HG02973 (cell line): Measurements from ENCODE around the gene CDCA8.
"Not testable (repeated sequence)": the region's sequence is repeated elsewhere in the genome, so short reads cannot be mapped to it uniquely, and the experiment has no call there.

Experiments used
- ATAC-seq: cut with Tn5 transposase; IDR thresholded peaks from one replicate; pipeline ENCODE4 v1.9.1; 2021; ENCODE audit warnings: moderate library complexity; ENCODE audit not compliant: unreplicated experiment

CDCA8 gene

DNA sequence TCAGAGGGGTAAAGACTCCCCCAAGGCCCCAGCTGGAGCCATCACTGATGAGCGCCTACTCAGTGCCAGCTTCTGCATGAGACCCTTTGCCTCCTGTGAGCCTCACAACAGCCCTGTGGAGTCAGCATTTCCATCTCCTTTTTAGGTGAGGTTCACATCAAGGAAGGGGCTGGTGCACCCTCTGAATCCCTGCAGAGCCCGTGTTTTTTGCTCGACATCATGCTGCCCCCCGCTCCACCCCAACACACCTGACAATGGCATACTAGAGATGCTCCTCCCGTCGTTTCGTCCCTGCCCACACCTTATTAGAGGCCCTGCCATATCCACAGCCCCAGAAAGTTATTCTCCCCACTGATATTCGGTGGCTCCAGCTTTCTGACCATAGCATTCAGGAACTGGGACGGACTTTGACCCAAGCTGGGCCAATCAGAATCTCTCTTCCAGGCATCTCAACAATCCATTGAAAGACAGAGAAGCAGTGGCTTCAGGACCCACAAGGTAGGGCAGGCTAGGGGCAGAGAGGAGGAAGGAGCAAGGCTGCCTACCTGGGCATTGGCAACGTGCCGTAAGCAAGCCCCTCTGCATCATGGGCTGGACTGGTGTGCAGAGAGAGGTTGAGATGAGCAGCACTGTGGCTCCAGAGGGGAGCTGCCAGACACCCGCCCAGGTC, 39.9 kb downstream of the CDCA8 start:
- no peak for ATAC-seq

DNA sequence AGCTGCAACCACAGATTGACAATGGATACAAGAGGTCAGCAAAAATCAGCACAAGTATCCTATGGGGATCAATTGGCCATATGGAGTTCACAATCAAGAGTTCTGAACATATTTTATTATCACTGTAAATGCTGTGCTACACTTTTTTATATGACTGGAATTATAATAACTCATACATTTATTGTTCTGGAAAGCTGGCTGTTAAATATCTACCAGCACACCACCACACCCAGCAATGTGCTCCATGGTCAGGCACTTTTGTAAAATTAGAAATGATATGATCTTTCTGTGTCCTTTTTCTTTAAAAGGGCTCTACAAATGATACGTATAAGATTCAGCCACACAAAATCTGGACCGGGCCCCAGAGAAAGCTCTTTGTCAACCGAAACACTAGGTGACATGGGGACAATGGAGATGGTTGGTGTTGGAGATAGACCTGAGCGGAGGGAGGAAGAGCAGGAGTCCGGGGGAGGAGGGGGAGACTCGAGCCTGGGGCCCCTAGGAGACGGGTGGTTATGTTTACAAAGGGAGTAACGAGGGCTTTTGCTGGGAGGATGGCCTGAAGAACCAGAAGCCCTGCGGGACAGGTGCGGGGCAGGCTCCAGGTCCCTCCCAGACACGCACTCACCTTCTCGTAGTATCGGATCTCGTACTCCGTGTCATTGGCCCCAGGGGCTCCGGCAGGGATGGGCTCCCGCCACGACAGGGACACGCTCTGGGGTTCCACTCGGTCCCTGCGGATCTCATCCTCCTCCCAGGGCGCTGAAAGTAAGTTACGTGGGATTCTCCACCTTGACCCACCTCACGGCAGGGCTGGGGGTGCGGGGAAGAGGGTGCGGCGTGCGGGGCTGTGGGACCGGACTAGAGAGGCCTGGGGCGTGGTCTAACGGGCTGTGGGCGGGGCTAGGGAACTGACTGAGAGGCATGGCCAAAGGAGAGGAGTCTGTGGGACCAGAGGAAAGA, 42.6 kb downstream of the CDCA8 start:
- no peak for ATAC-seq

DNA sequence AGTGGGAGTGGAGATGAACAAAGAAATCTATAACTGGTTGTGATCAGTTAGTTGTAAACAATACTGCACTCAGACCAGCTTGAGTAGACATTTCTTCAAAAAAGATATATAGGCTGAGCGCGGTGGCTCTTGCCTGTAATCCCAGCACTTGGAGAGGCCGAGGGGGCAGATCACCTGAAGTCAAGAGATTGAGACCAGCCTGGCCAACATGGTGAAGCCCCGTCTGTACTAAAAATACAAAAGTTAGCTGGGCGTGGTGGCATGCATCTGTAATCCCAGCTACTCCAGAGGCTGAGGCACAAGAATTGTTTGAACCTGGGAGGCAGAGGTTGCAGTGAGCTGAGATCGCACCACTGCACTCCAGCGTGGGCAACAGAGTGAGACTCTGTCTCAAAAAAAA, 45.7 kb downstream of the CDCA8 start:
- ATAC-seq = not testable (repeated sequence)

DNA sequence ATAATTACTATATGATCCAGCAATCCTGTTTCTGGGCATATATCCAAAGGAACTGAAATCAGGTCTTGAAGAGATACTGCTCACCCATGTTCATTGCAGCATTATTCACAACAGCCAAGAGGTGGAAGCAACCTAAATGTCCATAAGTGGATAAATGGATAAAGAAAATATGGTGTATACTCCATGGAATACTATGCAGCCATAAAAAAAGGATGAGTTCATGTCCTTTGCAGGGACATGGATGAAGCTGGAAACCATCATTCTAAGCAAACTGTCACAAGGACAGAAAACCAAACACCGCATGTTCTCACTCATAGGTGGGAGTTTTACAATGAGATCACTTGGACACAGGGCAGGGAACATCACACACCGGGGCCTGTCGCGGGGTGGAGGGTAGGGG, 46.3 kb downstream of the CDCA8 start:
- not testable (repeated sequence) for ATAC-seq

DNA sequence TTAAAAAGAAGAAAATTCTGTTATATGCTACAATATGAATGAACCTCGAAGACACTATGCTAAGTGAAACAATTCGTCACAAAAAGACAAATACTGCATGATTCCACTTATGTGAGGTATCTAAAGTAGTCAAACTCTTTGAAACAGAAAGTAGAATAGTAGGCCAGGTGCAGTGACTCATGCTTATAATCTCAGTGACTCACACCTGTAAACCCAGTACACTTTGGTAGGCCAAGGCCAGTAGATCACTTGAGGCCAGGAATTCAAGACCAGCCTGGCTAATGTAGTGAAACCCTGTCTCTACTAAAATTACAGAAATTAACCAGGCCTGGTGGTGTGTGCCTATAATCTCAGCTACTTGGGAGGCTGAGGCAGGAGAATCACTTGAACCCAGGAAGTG, 46.9 kb downstream of the CDCA8 start:
- ATAC-seq = no peak

DNA sequence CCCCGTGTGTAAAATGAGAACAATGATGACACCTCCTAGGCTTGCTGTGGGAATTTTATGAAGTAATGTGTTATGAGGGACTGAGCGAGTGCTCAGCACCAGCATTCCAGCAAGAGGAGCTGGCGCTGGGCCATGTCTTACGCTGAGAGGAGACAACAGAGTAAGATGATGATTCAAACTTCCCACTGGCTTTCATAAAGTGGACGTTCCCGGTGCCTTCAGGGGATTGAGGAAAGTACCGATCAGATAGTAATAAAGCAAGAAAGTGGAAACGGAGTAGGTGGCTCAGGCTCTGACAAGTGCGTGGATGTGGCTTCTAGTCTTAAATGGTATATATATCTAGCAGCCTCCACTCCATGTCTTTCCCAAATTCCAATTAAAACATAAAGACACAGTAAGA, 48.8 kb downstream of the CDCA8 start:
- no peak for ATAC-seq

DNA sequence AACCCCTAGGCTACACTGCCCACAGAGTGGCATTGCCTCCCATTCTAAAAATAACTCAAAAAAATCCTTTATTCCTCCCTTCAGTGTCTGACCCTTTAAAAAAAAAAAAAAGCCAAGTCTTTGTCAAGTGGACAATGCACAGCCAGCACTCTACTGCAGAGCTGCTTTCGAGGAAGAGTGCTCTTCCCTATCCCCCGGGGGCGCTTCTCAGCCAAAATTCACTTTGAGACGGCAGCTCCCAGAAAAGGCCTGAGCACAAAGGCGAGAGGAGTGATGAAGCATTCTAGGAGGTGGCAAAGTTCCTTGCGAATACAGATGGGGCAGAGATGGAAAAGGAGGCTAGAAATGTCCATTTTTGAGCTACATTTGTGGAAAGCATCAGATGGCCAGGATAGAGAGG, 49.3 kb downstream of the CDCA8 start:
- ATAC-seq = no peak

DNA sequence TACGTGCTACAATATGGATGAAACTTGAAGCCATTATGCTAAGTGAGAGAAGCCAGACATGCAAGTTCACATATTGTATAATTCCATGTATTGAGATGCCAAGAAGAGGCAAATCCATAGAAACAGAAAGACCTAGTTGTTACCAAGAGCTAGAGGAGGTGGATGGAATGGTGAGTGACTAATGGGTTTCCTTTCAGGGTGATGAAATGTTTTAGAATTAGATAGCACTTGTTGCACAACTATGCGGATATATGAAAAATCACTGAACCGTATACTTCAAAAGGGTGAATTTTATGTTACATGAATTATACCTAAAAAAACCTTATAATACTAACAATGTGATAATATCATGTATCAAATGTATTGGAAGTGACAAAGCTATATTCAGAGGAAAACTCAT, 54.5 kb downstream of the CDCA8 start:
- ATAC-seq = no peak

DNA sequence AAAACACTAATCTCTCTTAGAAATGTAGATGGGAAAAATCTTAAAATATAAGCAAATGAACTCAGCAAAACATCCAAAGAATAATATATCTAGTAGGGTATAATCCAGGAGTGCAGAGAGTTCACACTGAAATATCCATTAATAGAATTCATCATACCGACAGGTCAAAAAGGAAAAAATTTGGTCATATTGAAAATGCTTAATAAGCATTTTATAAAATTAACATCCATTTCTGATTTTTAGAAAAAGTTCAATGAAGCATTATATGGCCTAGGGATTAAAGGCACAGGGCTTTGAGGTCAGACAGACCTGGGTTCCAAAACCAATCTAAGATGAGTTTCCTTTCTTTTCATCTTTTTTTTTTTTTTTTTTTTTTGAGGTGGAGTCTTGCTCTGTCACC, 56.2 kb downstream of the CDCA8 start:
- no peak for ATAC-seq

DNA sequence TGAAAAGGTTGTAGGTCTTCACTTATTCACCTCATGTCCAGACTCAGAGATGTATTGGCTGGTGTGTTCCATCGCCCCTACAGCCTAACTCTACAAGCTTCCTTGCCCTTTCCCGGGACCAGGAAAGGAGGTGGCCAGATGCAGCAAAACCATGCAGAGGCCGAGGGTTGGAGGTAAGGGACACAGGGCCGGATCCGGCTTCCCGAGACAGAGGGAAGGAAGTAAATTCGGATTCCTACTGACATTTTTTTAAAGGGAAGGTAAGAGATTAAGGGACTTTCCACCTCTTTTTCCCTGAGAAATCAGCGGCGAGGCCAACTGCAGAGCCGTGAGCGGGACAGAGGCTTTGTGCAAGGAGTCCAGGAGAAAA, 59.9 kb downstream of the CDCA8 start:
- no peak for ATAC-seq

DNA sequence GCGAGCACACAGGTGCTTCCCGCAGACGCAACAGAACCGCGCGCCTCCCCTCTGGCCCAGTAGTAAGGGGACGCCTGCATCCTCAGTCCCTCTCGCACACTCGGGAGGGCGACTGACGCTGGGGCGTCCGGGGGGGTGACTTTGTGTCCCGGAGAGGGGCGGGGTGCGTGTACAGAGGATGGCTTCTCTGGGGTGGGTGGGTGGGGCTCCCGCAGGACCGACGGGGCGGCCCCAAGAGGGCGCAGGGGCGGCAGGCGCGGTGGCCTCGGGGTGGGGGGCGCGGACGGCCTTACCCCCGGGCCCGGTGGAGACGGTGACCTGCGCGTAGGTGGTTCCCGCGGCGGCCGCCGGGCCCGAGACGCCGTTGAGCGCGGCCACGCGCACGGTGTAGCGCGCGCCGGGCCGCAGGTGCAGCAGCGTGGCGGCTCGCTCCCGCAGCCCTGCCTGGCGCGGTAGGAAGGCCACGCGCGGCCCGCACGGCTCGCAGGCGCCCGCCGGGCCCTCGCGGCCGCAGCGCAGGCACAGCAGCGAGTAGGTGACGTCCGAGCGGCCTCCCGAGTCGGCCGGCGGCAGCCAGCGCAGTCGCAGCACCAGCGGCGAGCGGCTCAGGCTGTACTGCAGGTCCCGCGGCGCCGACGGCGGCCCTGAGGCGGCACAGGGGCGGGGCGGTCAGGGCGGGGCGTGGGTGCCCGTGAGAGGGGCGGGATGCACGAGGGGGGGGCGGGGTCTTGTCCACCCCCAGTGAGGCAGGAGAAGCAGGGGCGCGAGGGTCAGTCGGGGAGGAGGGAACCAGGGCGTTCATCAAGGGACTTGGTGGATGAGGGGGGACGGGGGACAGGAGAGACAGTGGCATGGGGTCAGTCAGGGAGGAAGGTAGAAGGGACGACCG, 60.5 kb downstream of the CDCA8 start:
- no peak for ATAC-seq

DNA sequence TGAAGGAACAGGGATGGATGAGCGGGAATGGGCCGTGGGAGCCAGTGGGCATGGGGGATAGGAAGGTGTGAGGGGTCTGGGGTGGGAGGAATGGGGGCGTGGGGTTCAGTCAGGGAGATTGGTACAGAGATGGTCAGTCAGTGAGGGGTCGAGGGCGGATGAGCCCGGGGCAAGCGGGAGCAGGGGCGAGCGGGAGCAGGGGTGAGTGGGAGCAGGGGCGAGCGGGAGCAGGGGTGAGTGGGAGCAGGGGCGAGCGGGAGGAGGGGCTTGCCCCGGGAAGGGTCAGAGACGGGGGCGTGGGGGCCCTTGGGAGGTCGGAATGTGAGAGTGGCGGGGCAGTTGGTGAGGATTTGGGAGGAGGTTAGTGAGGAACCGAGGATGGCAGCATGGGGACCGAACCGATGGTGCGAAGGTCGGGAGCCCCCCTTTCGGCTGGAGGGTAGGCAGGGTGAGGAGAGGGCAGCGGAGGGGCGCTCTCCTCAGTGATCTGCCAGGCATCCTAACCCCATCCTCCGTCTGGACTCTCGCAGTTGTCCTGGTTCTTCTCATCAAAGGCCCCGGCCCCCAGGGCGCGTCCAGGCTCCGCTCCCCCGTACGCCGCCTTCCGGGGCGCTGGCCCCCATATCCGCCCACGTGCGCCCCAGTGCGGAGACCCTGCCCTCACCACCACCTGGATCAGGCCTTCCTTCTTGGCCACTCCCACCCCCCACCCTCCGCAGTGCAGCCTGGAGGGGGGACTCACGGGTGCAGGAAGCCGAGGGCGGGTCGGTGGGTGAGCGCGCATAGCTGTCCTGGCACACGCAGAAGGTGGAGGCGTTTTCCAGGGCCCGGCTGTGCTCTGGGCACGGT, 61.4 kb downstream of the CDCA8 start:
- ATAC-seq = no peak

DNA sequence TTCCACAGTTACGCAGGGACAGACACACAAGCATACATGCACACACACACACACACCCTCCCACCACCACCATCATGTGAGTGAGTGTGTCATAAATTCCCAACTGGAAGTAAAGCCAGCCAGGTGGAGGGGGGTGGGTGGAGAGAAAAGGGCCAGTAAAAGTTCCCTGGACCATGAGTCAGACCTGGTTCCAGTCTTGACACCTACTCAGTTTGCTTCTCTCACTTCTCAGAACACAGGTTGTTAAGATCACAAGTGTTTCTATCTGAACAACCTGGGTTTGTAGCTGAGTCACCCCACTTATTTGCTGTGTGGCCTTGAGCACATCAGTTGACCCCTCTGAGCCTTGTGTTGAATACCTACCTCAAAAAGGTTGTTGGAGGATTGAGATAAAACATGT, 63.0 kb downstream of the CDCA8 start:
- no peak for ATAC-seq

DNA sequence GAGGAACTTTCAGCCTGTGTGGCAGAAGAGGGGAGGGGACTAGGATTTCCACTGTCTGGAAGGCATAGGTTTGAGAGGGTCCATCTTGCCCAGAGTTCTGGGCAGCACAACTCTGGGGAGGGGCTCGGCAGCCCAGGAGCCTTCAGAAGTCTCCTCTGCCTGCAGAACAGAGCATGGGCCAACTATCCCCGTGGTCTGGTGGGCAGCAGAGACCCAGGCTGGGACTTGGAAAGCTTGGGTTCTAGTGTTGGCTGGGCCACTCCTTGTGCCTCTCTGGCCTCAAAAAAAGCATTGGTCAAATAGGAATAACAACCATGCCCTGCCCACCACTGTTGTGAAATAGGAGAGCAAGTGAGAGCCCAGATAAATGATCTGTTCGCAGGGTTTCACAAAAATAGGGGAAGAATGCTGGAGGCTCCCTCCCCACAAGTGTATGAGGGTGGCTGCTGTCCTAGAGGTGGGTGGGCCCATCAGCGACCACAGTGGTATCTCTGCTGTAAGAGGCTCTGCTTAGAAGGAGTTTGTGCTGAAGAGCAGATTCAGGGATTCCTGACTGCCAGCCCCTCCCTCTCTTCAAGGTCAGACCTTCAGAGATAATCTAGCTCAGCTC, 63.7 kb downstream of the CDCA8 start:
- ATAC-seq = no peak
